Cardiac fibroblast (primary cell): ENCODE data around the gene KRTAP1-1.
"Not testable (repeated sequence)": the region's sequence is repeated elsewhere in the genome, so short reads cannot be mapped to it uniquely, and the experiment has no call there.

Source experiments
- DNase-seq, 2 donors: peaks; one replicate each; pipeline versions ENCODE4 v3.0.0 to v3.0.0-alpha.2; 2010; ENCODE audit warnings: low read depth in 2 of 2
- H3K4me3 ChIP-seq, 2 donors: replicated peaks in 1 of 2; 1 replicate in 1 of 2; 2 replicates in 1 of 2; pipeline ENCODE4 v1.5.1; 2011; ENCODE audit warnings: low read depth in 2 of 2, low read length in 2 of 2, mild to moderate bottlenecking in 2 of 2, moderate library complexity in 1 of 2
- CTCF ChIP-seq: IDR thresholded peaks from one replicate; pipeline ENCODE4 v1.5.1; 2011; ENCODE audit warnings: low read depth, mild to moderate bottlenecking, low read length, inconsistent platforms

KRTAP1-1 gene

GRCh38 chr17:41009301-41009760 is 31.9 kb downstream of the KRTAP1-1 start:
- no peak for TF ChIP-seq CTCF
- no peak for DNase-seq
- H3K4me3 ChIP-seq, result no peak overlapping the region

DNA sequence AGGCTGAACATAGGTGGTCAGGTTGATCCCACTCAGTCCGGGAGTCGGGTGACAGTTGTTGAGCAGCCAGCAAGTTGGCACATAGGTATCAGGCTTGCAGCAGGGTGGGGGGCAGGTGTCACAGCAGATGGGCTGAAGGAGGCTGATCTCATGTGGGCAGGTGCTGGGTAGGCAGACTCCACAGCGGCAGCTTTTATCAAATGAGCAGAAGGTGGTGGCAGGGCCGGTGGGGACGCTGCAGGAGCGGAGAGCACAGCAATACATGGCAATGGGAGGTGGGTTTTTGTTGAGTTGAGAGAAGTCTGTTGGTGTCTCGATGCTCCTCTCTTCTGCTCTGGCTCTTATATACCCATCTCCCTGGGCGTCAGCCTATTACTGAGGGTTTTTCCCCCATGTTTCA is 32.4 kb downstream of the KRTAP1-1 start, which contains the start of gene KRTAP3-1:
Gene KRTAP3-1 (minus strand): TSS at position 318 of the 400 bp plus-strand sequence. CDS start 54 bp downstream, at position 264.
- TF ChIP-seq CTCF, result no peak
- no peak for DNase-seq
- H3K4me3 ChIP-seq, result no peak within 1 kb of the TSS

- no peak for DNase-seq
- no peak overlapping the region for H3K4me3 ChIP-seq
- no peak for TF ChIP-seq CTCF
Measured at GRCh38 chr17:41004397-41004796, 36.9 kb downstream of the KRTAP1-1 start.

DNA sequence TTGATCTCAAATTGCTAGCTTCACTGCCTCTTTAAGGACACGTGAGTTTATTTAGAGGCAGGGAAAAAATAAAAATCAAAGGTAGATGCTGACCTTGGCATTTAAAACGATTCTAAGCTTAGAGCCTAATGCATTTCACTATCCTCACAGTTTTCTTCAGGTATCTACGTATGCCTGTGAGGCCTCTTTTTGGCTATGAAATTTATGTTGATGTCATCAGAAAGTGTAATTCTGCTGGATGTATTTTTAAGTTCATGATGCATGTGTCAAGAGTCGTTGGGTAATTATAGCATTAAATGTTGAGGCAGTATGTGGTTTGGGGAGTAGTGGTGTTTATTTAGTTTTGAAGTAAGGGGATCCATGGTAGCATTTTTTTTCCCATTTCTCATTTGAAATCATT is 37.3 kb downstream of the KRTAP1-1 start:
- TF ChIP-seq CTCF, result no peak
- no peak overlapping the region for H3K4me3 ChIP-seq
- no peak for DNase-seq

- peak in 1 of 2 donors; percentile 16 for DNase-seq
- no peak for TF ChIP-seq CTCF
- H3K4me3 ChIP-seq, result no peak overlapping the region
Measured at GRCh38 chr17:41002814-41003213, 38.4 kb downstream of the KRTAP1-1 start.

GRCh38 chr17:41001795-41002194 is 39.5 kb downstream of the KRTAP1-1 start:
- no peak for DNase-seq
- no peak for TF ChIP-seq CTCF
- H3K4me3 ChIP-seq, result no peak overlapping the region

DNA sequence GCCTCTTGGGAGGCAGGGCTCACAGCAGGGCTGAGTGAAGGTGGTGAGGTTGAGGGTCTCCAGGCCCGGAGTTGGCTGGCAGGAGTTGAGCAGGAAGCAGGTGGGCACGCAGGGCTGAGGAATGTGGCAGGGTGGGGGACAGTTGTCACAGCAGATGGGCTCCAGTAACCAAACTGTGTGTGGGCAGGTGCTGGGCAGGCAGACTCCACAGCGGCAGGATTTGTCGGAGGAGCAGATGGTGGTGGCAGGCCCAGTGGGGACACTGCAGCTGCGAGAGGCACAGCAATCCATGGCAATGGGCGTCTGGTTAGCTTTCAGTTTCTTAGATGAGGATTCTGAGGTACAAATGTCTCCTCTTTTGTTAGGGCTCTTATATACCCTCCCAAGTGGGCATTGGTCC is 41.7 kb downstream of the KRTAP1-1 start, which contains the start of gene KRTAP3-2:
Gene KRTAP3-2 (minus strand): TSS at position 344 of the 400 bp plus-strand sequence. CDS start 53 bp downstream, at position 291.
- DNase-seq, H3K4me3 ChIP-seq: not testable (repeated sequence)
